H1 (cell line): ENCODE results near the gene SLC22A3. TPM values are rescaled to one million over a fixed set of nuclear protein-coding genes. Genes with fewer than 3 reads are reported as not detected.

Source experiments
- CTCF ChIA-PET: fragments of 300-600 bp; sonication (Branson Sonifier 250); formaldehyde crosslinking; loops from one replicate; lab custom pipeline; 2021; ENCODE audit not compliant: partially characterized antibody; lab: Charles Lee
- POLR2A ChIA-PET: fragments of 300-600 bp; sonication (Branson Sonifier 250); formaldehyde crosslinking; loops from one replicate; lab custom pipeline; 2021; ENCODE audit warnings: inconsistent platforms; ENCODE audit not compliant: partially characterized antibody; lab: Charles Lee
- DNase-seq, 2 experiments: peaks; one replicate each; pipeline versions ENCODE4 v3.0.0 to v3.0.0-alpha.2; 2010 to 2022; ENCODE audit warnings: low spot score in 2 of 2, low read depth in 1 of 2, mixed read lengths in 1 of 2
- FAIRE-seq: peaks from 2 replicates; lab custom pipeline; 2011; peaks lifted over from hg19 to GRCh38; lab: Jason Lieb, UNC
- H2AFZ ChIP-seq: 2 replicates; pipeline ENCODE4 v1.8.1; 2012; ENCODE audit warnings: low read length, inconsistent platforms
- H2AK5ac ChIP-seq: 2 replicates; pipeline ENCODE4 v1.6.1; 2013; ENCODE audit warnings: low read depth, low read length
- H2BK120ac ChIP-seq: replicated peaks from 2 replicates; pipeline ENCODE3; 2013; ENCODE audit warnings: low read depth, low read length, inconsistent platforms
- H2BK12ac ChIP-seq: 2 replicates; pipeline ENCODE4 v1.6.1; 2013; ENCODE audit warnings: low read depth, low read length
- H2BK15ac ChIP-seq: 2 replicates; pipeline ENCODE4 v1.6.1; 2013; ENCODE audit warnings: low read length
- H2BK20ac ChIP-seq: 2 replicates; pipeline ENCODE4 v1.6.1; 2013; ENCODE audit warnings: low read length
- H2BK5ac ChIP-seq: 2 replicates; pipeline ENCODE4 v1.6.1; 2013; ENCODE audit warnings: low read depth, low read length
- H3K14ac ChIP-seq: 2 replicates; pipeline ENCODE4 v1.6.1; 2013; ENCODE audit warnings: inconsistent platforms; ENCODE audit not compliant: insufficient read length
- H3K18ac ChIP-seq: 2 replicates; pipeline ENCODE4 v1.6.1; 2013; ENCODE audit warnings: low read length; ENCODE audit errors: extremely low read depth
- H3K23ac ChIP-seq: 2 replicates; pipeline ENCODE4 v1.6.1; 2013; ENCODE audit warnings: inconsistent platforms; ENCODE audit not compliant: insufficient read length
- H3K23me2 ChIP-seq: 2 replicates; pipeline ENCODE4 v1.6.1; 2013; ENCODE audit warnings: low read depth, low read length
- H3K27ac ChIP-seq: 2 replicates; pipeline ENCODE4 v1.6.1; 2011; ENCODE audit warnings: low read depth, low read length, inconsistent platforms
- H3K27me3 ChIP-seq, 4 experiments: replicated peaks in 1 of 4; 1 replicate in 1 of 4; 2 replicates in 3 of 4; pipeline versions ENCODE4 v1.6.1 to v1.8.1; 2011 to 2013; ENCODE audit warnings: low read length in 3 of 4, mild to moderate bottlenecking in 3 of 4, inconsistent platforms in 2 of 4, mixed read lengths in 2 of 4, moderate library complexity in 1 of 4; ENCODE audit not compliant: control insufficient read depth in 3 of 4, insufficient read depth in 3 of 4; ENCODE audit errors: extremely low read depth in 1 of 4
- H3K36me3 ChIP-seq, 4 experiments: 2 replicates each; pipeline versions ENCODE4 v1.6.1 to v1.8.1; 2011 to 2013; ENCODE audit warnings: mild to moderate bottlenecking in 4 of 4, low read length in 3 of 4, moderate library complexity in 2 of 4, control low read depth in 1 of 4, inconsistent platforms in 1 of 4; ENCODE audit not compliant: insufficient read depth in 4 of 4, control insufficient read depth in 2 of 4
- H3K4ac ChIP-seq: replicated peaks from 2 replicates; pipeline ENCODE3; 2013; ENCODE audit warnings: low read length, low read depth, mixed read lengths, inconsistent platforms; ENCODE audit not compliant: insufficient read length
- H3K4me1 ChIP-seq, 4 experiments: replicated peaks in 1 of 4; 1 replicate in 1 of 4; 2 replicates in 3 of 4; pipeline versions ENCODE4 v1.6.1 to v1.8.1; 2011 to 2013; ENCODE audit warnings: low read length in 3 of 4, inconsistent platforms in 2 of 4, mixed read lengths in 1 of 4; ENCODE audit not compliant: insufficient read depth in 4 of 4, control insufficient read depth in 3 of 4
- H3K4me2 ChIP-seq, 2 experiments: 2 replicates each; pipeline versions ENCODE4 v1.6.1 to v1.8.1; 2011 to 2013; ENCODE audit warnings: low read depth in 2 of 2, low read length in 2 of 2, control low read depth in 1 of 2, inconsistent platforms in 1 of 2, mild to moderate bottlenecking in 1 of 2; ENCODE audit not compliant: insufficient read depth in 1 of 2
- H3K4me3 ChIP-seq, 4 experiments: fragments of 200-600, 300-600 bp in 1 of 4; sonication (generic), shearing (Covaris generic), sonication (Bioruptor Twin) in 1 of 4; 2 replicates each; pipeline versions ENCODE4 v1.5.1 to v1.8.1; 2011 to 2016; ENCODE audit warnings: low read length in 4 of 4, low read depth in 3 of 4, control low read depth in 2 of 4, inconsistent platforms in 2 of 4, mild to moderate bottlenecking in 2 of 4, mixed read lengths in 1 of 4, moderate library complexity in 1 of 4; ENCODE audit not compliant: insufficient read depth in 2 of 4; ENCODE audit errors: extremely low read depth in 1 of 4
- H3K56ac ChIP-seq: replicated peaks from 2 replicates; pipeline ENCODE3; 2013; ENCODE audit warnings: low read depth, mild to moderate bottlenecking, mixed read lengths, low read length, inconsistent platforms; ENCODE audit not compliant: insufficient read length
- H3K79me1 ChIP-seq: 2 replicates; pipeline ENCODE4 v1.6.1; 2013; ENCODE audit warnings: low read depth, low read length, control low read depth
- H3K79me2 ChIP-seq, 2 experiments: 2 replicates each; pipeline versions ENCODE4 v1.6.1 to v1.8.1; 2012 to 2013; ENCODE audit warnings: low read length in 2 of 2, mild to moderate bottlenecking in 2 of 2, inconsistent platforms in 1 of 2; ENCODE audit not compliant: insufficient read depth in 2 of 2, control insufficient read depth in 1 of 2
- H3K9ac ChIP-seq, 4 experiments: replicated peaks in 1 of 4; 1 replicate in 1 of 4; 2 replicates in 3 of 4; pipeline versions ENCODE4 v1.6.1 to v1.8.1; 2011 to 2013; ENCODE audit warnings: low read depth in 3 of 4, low read length in 3 of 4, control low read depth in 2 of 4, mild to moderate bottlenecking in 2 of 4, moderate library complexity in 2 of 4, inconsistent platforms in 1 of 4; ENCODE audit errors: extremely low read depth in 1 of 4
- H3K9me3 ChIP-seq, 2 experiments: 2 replicates each; pipeline versions ENCODE4 v1.6.1 to v1.8.1; 2012 to 2013; ENCODE audit warnings: mild to moderate bottlenecking in 2 of 2, moderate library complexity in 2 of 2, control low read depth in 1 of 2, inconsistent platforms in 1 of 2, low read depth in 1 of 2, low read length in 1 of 2, mixed read lengths in 1 of 2; ENCODE audit not compliant: insufficient read depth in 2 of 2
- H4K20me1 ChIP-seq, 2 experiments: replicated peaks in 1 of 2; 2 replicates each; pipeline versions ENCODE3 to v1.8.1; 2011 to 2013; ENCODE audit warnings: inconsistent platforms in 2 of 2, low read length in 2 of 2, mild to moderate bottlenecking in 1 of 2; ENCODE audit not compliant: insufficient read depth in 2 of 2, control insufficient read depth in 1 of 2
- H4K5ac ChIP-seq: 2 replicates; pipeline ENCODE4 v1.6.1; 2013; ENCODE audit warnings: low read length, low read depth, mixed read lengths, inconsistent platforms; ENCODE audit not compliant: insufficient read length
- H4K8ac ChIP-seq: 2 replicates; pipeline ENCODE4 v1.8.0; 2013; ENCODE audit warnings: mild to moderate bottlenecking, moderate library complexity, low read length, inconsistent platforms; ENCODE audit not compliant: insufficient read depth; ENCODE audit errors: extremely low read depth
- H4K91ac ChIP-seq: replicated peaks from 2 replicates; pipeline ENCODE3; 2013; ENCODE audit warnings: low read length, mixed read lengths, inconsistent platforms; ENCODE audit not compliant: insufficient read length
- CBX8 ChIP-seq: fragments of 300-800, 300-1000 bp; sonication (generic); IDR thresholded peaks from 2 replicates; pipeline ENCODE4 v1.7.1; 2016; ENCODE audit warnings: low read depth, low read length, borderline replicate concordance
- CREB1 ChIP-seq: IDR thresholded peaks from 2 replicates; pipeline ENCODE4 v1.6.1; 2012; ENCODE audit warnings: inconsistent platforms
- EGR1 ChIP-seq: IDR thresholded peaks from 2 replicates; pipeline ENCODE4 v1.6.1; 2011; ENCODE audit warnings: low read depth, low read length, borderline replicate concordance
- EP300 ChIP-seq, 2 experiments: IDR thresholded peaks; 1 replicate in 1 of 2; 2 replicates in 1 of 2; pipeline ENCODE4 v1.6.1; 2011 to 2012; ENCODE audit warnings: low read depth in 2 of 2, low read length in 2 of 2, mild to moderate bottlenecking in 2 of 2, borderline replicate concordance in 1 of 2, inconsistent platforms in 1 of 2, moderate library complexity in 1 of 2
- GABPA ChIP-seq: IDR thresholded peaks from 2 replicates; pipeline ENCODE4 v1.6.1; 2011; ENCODE audit warnings: mild to moderate bottlenecking, low read length, moderate library complexity, borderline replicate concordance; ENCODE audit not compliant: insufficient read depth
- JUND ChIP-seq: IDR thresholded peaks from 2 replicates; pipeline ENCODE4 v1.6.1; 2011; ENCODE audit warnings: mild to moderate bottlenecking, improper control_type of control experiment, low read length
- NRF1 ChIP-seq: IDR thresholded peaks from 2 replicates; pipeline ENCODE4 v1.6.1; 2011; ENCODE audit warnings: mild to moderate bottlenecking, low read depth, low read length, improper control_type of control experiment
- RNF2 ChIP-seq: fragments of 200-900, 300-1000 bp; sonication (generic); IDR thresholded peaks from 2 replicates; pipeline ENCODE4 v1.7.1; 2016; ENCODE audit warnings: borderline replicate concordance, low read depth, mild to moderate bottlenecking, antibody characterized with exemption, low read length; ENCODE audit not compliant: poor library complexity, severe bottlenecking; ENCODE audit errors: missing control alignments
- SAP30 ChIP-seq: fragments of 300-600 bp; sonication (generic); IDR thresholded peaks from 2 replicates; pipeline ENCODE4 v1.7.1; 2012; ENCODE audit warnings: low read length, moderate library complexity, mild to moderate bottlenecking, inconsistent platforms; ENCODE audit not compliant: insufficient read depth, insufficient replicate concordance
- SIN3A ChIP-seq, 2 experiments: IDR thresholded peaks in 1 of 2; conservative IDR thresholded peaks in 1 of 2; 2 replicates each; pipeline ENCODE4 v1.6.1; 2011 to 2012; ENCODE audit warnings: low read length in 2 of 2, improper control_type of control experiment in 1 of 2, low read depth in 1 of 2, mild to moderate bottlenecking in 1 of 2
- TAF7 ChIP-seq: optimal IDR thresholded peaks from 2 replicates; pipeline ENCODE3; 2011; ENCODE audit warnings: low read depth, mild to moderate bottlenecking, inconsistent platforms, low read length, moderate library complexity, borderline replicate concordance
- WGBS, 2 experiments: shearing (Covaris generic) in 1 of 2; methylation state at CpG; one replicate each; pipeline versions ENCODE4 v1.1.6 to v1.1.7; 2013 to 2015; ENCODE audit warnings: low lambda C conversion rate in 2 of 2, mixed read lengths in 2 of 2, inconsistent platforms in 1 of 2, low coverage in 1 of 2, missing lambda C conversion rate in 1 of 2; ENCODE audit not compliant: insufficient replicate concordance in 2 of 2, insufficient coverage in 1 of 2, insufficient read length in 1 of 2; ENCODE audit errors: extremely low coverage in 1 of 2, missing lambda C conversion rate in 1 of 2; 5-methylcytosine and 5-hydroxymethylcytosine counted together
- polyA plus RNA-seq, 7 experiments: library from polyadenylated mRNA; depleted of rRNA in 3 of 7; stranded (reverse) in 5 of 7; unstranded in 2 of 7; fragments of >200 nt in 5 of 7; fragments of 200-250 nt in 2 of 7; gene quantifications; 1 replicate in 5 of 7; 2 replicates in 1 of 7; 4 replicates in 1 of 7; pipeline versions ENCODE4 v1.2.1 to v1.2.3, GENCODE V29; 2011 to 2013; ENCODE audit warnings: missing spikeins in 2 of 7, mixed read lengths in 2 of 7
- total RNA-seq: library from RNA; stranded (reverse); fragmentation: NEBNext Ultra II Directional; extraction: Animal tissue kit (Norgen Biotek cat#: 25700); gene quantifications from 2 replicates; pipeline ENCODE4 v1.2.1, GENCODE V29; 2021
- TF ChIP-seq, protein P1 (sequence below): IDR thresholded peaks from 2 replicates; pipeline ENCODE4 v1.6.1; 2011; ENCODE audit warnings: low read length, improper control_type of control experiment

Gene SLC22A3
- total and polyA plus RNA-seq, 2 of the 8 experiments (the other 6 are each of a cell fraction or from before 2014, with no cell fraction given), result 1.0 to 2.9 TPM

DNA sequence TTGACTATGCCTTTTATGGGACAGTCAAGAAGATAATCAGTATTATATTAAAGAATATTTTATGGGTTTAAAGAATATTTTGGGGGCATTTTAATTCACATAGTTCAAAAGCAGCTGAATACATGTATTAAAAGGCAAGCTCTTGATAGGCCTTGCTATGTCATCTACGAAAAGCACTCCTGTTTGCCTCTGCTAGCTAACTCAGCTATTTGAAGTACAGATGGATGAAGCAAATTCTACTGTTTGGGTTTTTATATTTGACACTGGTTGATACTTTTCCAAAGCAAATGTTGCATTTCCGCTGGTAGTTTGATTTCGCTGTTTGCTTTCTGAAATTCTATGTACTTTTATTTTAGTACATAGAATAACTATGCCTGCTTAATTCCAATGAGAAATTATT is 47.0 kb downstream of the SLC22A3 start:
- POLR2A ChIA-PET, result interaction anchor here (1.1 to 1.4 kb wide), 2 partner anchors 48 to 668 kb away, joined by 3 to 4 read pairs; partner anchors contain the start of gene WTAP
- H3K23me2 ChIP-seq, result no peaks in the 10 kb centered on the region
- 93% methylated on average over 3 of the region's 3 CpGs; no CpG with 5 or more reads in 1 of the 2 experiments for WGBS, 2 experiments

More for the DNA sequence above, 47.0 kb downstream of the SLC22A3 start:
- no peak for DNase-seq
- H4K5ac ChIP-seq, result no peak overlapping the region
- H3K9ac ChIP-seq, result no peak overlapping the region
- H2BK120ac ChIP-seq, result no peak overlapping the region
- no peak overlapping the region for H3K56ac ChIP-seq
- H3K79me1 ChIP-seq, result no peaks in the 10 kb centered on the region
- H3K18ac ChIP-seq, result no peak overlapping the region
- H2BK20ac ChIP-seq, result no peak overlapping the region
- H3K9me3 ChIP-seq, result no peaks in the 10 kb centered on the region
- H3K14ac ChIP-seq, result no peak overlapping the region
- H3K27ac ChIP-seq, result no peak overlapping the region
- no peaks in the 10 kb centered on the region for H3K36me3 ChIP-seq
- H3K27me3 ChIP-seq, result no peaks in the 10 kb centered on the region
- no peak overlapping the region for H3K4me3 ChIP-seq
- no peaks in the 10 kb centered on the region for H4K20me1 ChIP-seq
- H2AK5ac ChIP-seq, result no peak overlapping the region
- no peak overlapping the region for H2BK5ac ChIP-seq
- no peak overlapping the region for H4K91ac ChIP-seq
- H3K4ac ChIP-seq, result no peak overlapping the region
- CTCF ChIA-PET, result interaction anchor here (0.6 to 2.5 kb wide), 10 partner anchors 16 to 307 kb away, joined by 3 to 10 read pairs (median 4); no protein-coding TSS in a partner anchor
- H3K23ac ChIP-seq, result no peak overlapping the region
- no peak overlapping the region for H2BK15ac ChIP-seq
- no peak overlapping the region for H4K8ac ChIP-seq
- H2BK12ac ChIP-seq, result no peak overlapping the region
- FAIRE-seq, result no peak
- TF ChIP-seq SIN3A (conservative IDR thresholded peaks at IDR 0.05 in 1 of 2, IDR thresholded peaks at IDR 0.05 in 1 of 2; ENCODE audit: low read depth in 1 of 2, low read length in 2 of 2), result no peak
- TF ChIP-seq CREB1, result no peak
- TF ChIP-seq JUND, result no peak
- no peak for TF ChIP-seq RNF2
- TF ChIP-seq NRF1, result no peak
- TF ChIP-seq TAF7, result no peak
- no peak for TF ChIP-seq EP300 (IDR thresholded peaks at IDR 0.05; ENCODE audit: borderline replicate concordance in 1 of 2, low read depth in 2 of 2, low read length in 2 of 2)
- TF ChIP-seq, protein P1, sequence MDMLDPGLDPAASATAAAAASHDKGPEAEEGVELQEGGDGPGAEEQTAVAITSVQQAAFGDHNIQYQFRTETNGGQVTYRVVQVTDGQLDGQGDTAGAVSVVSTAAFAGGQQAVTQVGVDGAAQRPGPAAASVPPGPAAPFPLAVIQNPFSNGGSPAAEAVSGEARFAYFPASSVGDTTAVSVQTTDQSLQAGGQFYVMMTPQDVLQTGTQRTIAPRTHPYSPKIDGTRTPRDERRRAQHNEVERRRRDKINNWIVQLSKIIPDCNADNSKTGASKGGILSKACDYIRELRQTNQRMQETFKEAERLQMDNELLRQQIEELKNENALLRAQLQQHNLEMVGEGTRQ, result no peak
- no peak for TF ChIP-seq CBX8
- no peak for TF ChIP-seq SAP30
- TF ChIP-seq EGR1, result no peak
- no peak for TF ChIP-seq GABPA
- TF ChIP-seq, all 59 proteins: peak for 0
- Histone ChIP-seq H3K4me2 (no peak overlapping the region), H2AFZ (no peak overlapping the region), H3K4me1 (no peaks in the 10 kb centered on the region), H3K79me2 (no peaks in the 10 kb centered on the region)
